HEK293 (cell line): ENCODE measurements around the gene SMURF1.

ENCODE experiments used
- WT1 ChIP-seq: fragments of 450-650 bp; formaldehyde crosslinking; IDR thresholded peaks from 2 replicates; pipeline ENCODE4 v1.5.1; 2016; ENCODE audit warnings: missing biosample characterization, missing genetic modification characterization
- ZFP41 ChIP-seq: fragments of 450-650 bp; formaldehyde crosslinking; IDR thresholded peaks from 2 replicates; pipeline ENCODE4 v1.5.1; 2016; ENCODE audit warnings: missing biosample characterization, missing genetic modification characterization, borderline replicate concordance
- ZNF114 ChIP-seq: fragments of 450-650 bp; formaldehyde crosslinking; IDR thresholded peaks from 2 replicates; pipeline ENCODE4 v1.5.0; 2017; ENCODE audit warnings: missing biosample characterization, missing genetic modification characterization
- ZNF221 ChIP-seq: fragments of 450-650 bp; formaldehyde crosslinking; IDR thresholded peaks from 2 replicates; pipeline ENCODE4 v1.5.1; 2017; ENCODE audit warnings: missing biosample characterization, missing genetic modification characterization, borderline replicate concordance
- ZNF274 ChIP-seq, 2 experiments: fragments of 200-500 bp in 1 of 2; fragments of 450-650 bp in 1 of 2; sonication (Bioruptor generic) in 1 of 2; formaldehyde crosslinking in 1 of 2; IDR thresholded peaks; 2 replicates each; pipeline versions ENCODE4 v1.5.1 to v1.6.1; 2014 to 2016; ENCODE audit warnings: borderline replicate concordance in 1 of 2, inconsistent platforms in 1 of 2, low read length in 1 of 2, missing biosample characterization in 1 of 2, missing genetic modification characterization in 1 of 2
- ZNF280C ChIP-seq: fragments of 450-650 bp; formaldehyde crosslinking; IDR thresholded peaks from 2 replicates; pipeline ENCODE4 v1.5.1; 2016; ENCODE audit warnings: missing biosample characterization, missing genetic modification characterization
- ZNF777 ChIP-seq: fragments of 450-650 bp; formaldehyde crosslinking; IDR thresholded peaks from 2 replicates; pipeline ENCODE4 v1.5.1; 2017; ENCODE audit warnings: missing biosample characterization, missing genetic modification characterization, borderline replicate concordance
- ZNF830 ChIP-seq: fragments of 450-650 bp; IDR thresholded peaks from 2 replicates; pipeline ENCODE4 v1.5.0; 2018; ENCODE audit warnings: missing biosample characterization, missing genetic modification characterization, low read depth, mild to moderate bottlenecking, moderate library complexity
- TF ChIP-seq, protein P1 (sequence below): fragments of 450-650 bp; formaldehyde crosslinking; IDR thresholded peaks from 2 replicates; pipeline ENCODE4 v1.5.1; 2016; ENCODE audit warnings: missing biosample characterization, missing genetic modification characterization
- TF ChIP-seq, protein P2 (sequence below): fragments of 450-650 bp; formaldehyde crosslinking; IDR thresholded peaks from 2 replicates; pipeline ENCODE4 v1.5.1; 2016; ENCODE audit warnings: missing biosample characterization, missing genetic modification characterization

GRCh38 chr7:99086944-99087343 lies 57.0 kb downstream of the SMURF1 start:
- TF ChIP-seq, protein P1, sequence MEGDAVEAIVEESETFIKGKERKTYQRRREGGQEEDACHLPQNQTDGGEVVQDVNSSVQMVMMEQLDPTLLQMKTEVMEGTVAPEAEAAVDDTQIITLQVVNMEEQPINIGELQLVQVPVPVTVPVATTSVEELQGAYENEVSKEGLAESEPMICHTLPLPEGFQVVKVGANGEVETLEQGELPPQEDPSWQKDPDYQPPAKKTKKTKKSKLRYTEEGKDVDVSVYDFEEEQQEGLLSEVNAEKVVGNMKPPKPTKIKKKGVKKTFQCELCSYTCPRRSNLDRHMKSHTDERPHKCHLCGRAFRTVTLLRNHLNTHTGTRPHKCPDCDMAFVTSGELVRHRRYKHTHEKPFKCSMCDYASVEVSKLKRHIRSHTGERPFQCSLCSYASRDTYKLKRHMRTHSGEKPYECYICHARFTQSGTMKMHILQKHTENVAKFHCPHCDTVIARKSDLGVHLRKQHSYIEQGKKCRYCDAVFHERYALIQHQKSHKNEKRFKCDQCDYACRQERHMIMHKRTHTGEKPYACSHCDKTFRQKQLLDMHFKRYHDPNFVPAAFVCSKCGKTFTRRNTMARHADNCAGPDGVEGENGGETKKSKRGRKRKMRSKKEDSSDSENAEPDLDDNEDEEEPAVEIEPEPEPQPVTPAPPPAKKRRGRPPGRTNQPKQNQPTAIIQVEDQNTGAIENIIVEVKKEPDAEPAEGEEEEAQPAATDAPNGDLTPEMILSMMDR (tag by site-specific recombination) = no peak
- TF ChIP-seq ZNF221 (no peak), WT1 (tag by site-specific recombination) (no peak), ZNF280C (tag by site-specific recombination) (no peak), ZNF830 (tag by site-specific recombination) (no peak), ZNF114 (tag by site-specific recombination) (no peak), ZFP41 (tag by site-specific recombination) (no peak), ZNF274 (IDR thresholded peaks at IDR 0.05; ENCODE audit: low read length) (no peak), ZNF274 (tag by site-specific recombination; IDR thresholded peaks at IDR 0.05; ENCODE audit: borderline replicate concordance) (no peak), ZNF777 (tag by site-specific recombination) (no peak)
- TF ChIP-seq, protein P2, sequence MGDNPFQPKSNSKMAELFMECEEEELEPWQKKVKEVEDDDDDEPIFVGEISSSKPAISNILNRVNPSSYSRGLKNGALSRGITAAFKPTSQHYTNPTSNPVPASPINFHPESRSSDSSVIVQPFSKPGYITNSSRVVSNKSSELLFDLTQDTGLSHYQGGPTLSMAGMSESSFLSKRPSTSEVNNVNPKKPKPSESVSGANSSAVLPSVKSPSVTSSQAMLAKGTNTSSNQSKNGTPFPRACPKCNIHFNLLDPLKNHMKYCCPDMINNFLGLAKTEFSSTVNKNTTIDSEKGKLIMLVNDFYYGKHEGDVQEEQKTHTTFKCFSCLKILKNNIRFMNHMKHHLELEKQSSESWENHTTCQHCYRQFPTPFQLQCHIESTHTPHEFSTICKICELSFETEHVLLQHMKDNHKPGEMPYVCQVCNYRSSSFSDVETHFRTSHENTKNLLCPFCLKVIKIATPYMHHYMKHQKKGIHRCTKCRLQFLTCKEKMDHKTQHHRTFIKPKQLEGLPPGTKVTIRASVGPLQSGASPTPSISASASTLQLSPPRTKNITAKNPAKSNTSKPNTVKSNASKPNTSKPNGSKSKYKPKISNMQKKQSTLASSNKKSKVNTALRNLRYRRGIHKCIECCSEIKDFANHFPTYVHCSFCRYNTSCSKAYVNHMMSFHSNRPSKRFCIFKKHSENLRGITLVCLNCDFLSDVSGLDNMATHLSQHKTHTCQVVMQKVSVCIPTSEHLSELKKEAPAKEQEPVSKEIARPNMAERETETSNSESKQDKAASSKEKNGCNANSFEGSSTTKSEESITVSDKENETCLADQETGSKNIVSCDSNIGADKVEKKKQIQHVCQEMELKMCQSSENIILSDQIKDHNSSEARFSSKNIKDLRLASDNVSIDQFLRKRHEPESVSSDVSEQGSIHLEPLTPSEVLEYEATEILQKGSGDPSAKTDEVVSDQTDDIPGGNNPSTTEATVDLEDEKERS (tag by site-specific recombination) = no peak
